Measurements from ENCODE around the gene ACTG1. TPM values are rescaled to one million over a fixed set of nuclear protein-coding genes. Genes with fewer than 3 reads are reported as not detected.

Gene ACTG1
- total and polyA plus RNA-seq, 2 of the 13 experiments (the other 11 are each of a cell fraction or from before 2014, with no cell fraction given), result 973 to 1,138 TPM

DNA sequence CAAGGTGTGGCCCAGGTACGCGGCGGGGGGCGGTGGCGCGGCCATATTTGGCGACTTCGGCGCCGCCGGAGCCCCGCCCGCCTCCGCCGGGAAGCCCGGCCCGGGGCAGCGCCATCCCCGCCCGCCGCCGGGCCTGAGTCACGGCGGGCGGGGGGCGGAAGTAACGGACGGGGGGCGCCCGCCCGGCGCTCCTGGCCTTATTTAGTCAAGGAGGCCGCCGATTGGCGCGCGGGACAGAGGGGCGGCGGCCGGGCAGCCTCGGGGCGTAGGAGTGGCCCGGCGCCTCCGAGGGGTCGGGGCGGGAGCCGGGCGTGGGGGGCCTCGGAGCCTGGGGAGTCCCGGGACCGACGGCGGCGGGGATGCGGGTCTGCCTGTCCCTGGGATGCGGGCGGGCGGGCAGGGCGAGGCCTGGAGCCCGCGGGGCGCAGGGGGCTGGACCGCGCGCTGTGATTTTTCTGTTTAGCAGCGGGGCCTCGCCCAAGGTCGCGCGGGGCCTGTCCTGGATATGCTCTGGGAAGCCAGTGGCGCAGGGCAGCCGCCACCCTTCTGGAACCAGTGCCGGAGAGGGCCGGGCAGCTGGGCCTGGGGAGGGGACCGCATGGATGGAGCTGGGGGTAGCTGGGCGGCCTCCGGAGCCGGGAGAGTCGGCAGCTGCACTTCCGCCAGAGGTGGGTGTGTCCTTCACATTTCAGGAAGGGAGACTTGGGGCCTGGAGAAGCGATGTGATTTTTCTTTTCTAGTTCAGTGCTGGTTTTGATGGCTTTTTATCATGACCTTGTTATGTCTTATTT, 2.3 kb upstream of the ACTG1 start (continued):
- TF ChIP-seq, protein P1, sequence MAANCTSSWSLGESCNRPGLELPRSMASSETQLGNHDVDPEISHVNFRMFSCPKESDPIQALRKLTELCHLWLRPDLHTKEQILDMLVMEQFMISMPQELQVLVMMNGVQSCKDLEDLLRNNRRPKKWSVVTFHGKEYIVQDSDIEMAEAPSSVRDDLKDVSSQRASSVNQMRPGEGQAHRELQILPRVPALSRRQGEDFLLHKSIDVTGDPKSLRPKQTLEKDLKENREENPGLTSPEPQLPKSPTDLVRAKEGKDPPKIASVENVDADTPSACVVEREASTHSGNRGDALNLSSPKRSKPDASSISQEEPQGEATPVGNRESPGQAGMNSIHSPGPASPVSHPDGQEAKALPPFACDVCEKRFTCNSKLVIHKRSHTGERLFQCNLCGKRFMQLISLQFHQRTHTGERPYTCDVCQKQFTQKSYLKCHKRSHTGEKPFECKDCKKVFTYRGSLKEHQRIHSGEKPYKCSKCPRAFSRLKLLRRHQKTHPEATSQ (CRISPR knock-in tag; IDR thresholded peaks at IDR 0.05; ENCODE audit: borderline replicate concordance), result no peak
- 0 out of 2 replicates have a peak, but pooled peaks have one; percentile 24 for TF ChIP-seq GATAD2A (CRISPR knock-in tag; IDR thresholded peaks at IDR 0.05)
- TF ChIP-seq ZNF496 (CRISPR knock-in tag; IDR thresholded peaks at IDR 0.05; ENCODE audit: insufficient replicate concordance), result no peak
- TF ChIP-seq, protein P2, sequence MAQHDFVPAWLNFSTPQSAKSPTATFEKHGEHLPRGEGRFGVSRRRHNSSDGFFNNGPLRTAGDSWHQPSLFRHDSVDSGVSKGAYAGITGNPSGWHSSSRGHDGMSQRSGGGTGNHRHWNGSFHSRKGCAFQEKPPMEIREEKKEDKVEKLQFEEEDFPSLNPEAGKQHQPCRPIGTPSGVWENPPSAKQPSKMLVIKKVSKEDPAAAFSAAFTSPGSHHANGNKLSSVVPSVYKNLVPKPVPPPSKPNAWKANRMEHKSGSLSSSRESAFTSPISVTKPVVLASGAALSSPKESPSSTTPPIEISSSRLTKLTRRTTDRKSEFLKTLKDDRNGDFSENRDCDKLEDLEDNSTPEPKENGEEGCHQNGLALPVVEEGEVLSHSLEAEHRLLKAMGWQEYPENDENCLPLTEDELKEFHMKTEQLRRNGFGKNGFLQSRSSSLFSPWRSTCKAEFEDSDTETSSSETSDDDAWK (CRISPR knock-in tag; IDR thresholded peaks at IDR 0.05), result no peak
- TF ChIP-seq, protein P3, sequence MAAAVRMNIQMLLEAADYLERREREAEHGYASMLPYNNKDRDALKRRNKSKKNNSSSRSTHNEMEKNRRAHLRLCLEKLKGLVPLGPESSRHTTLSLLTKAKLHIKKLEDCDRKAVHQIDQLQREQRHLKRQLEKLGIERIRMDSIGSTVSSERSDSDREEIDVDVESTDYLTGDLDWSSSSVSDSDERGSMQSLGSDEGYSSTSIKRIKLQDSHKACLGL (CRISPR knock-in tag; IDR thresholded peaks at IDR 0.05), result peak; percentile 66; the same call in 1 of the 2 replicates
- TF ChIP-seq, protein P4, sequence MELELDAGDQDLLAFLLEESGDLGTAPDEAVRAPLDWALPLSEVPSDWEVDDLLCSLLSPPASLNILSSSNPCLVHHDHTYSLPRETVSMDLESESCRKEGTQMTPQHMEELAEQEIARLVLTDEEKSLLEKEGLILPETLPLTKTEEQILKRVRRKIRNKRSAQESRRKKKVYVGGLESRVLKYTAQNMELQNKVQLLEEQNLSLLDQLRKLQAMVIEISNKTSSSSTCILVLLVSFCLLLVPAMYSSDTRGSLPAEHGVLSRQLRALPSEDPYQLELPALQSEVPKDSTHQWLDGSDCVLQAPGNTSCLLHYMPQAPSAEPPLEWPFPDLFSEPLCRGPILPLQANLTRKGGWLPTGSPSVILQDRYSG (CRISPR knock-in tag; IDR thresholded peaks at IDR 0.05), result no peak
- TF ChIP-seq ZNF12 (CRISPR knock-in tag; IDR thresholded peaks at IDR 0.05), result no peak
- TF ChIP-seq ZMAT3 (CRISPR knock-in tag; conservative IDR thresholded peaks at IDR 0.05), result 0 out of 2 replicates have a peak, but pooled peaks have one; percentile 58
- TF ChIP-seq EEA1 (CRISPR knock-in tag; IDR thresholded peaks at IDR 0.05; ENCODE audit: borderline replicate concordance), result peak; percentile 16; the same call in 1 of the 2 replicates
- TF ChIP-seq RNF2 (conservative IDR thresholded peaks at IDR 0.05; ENCODE audit: low read depth), result no peak
- TF ChIP-seq RFX3 (CRISPR knock-in tag; IDR thresholded peaks at IDR 0.05), result no peak
- peak; percentile 69 for TF ChIP-seq HDAC1 (CRISPR knock-in tag; IDR thresholded peaks at IDR 0.05)
- TF ChIP-seq, protein P5, sequence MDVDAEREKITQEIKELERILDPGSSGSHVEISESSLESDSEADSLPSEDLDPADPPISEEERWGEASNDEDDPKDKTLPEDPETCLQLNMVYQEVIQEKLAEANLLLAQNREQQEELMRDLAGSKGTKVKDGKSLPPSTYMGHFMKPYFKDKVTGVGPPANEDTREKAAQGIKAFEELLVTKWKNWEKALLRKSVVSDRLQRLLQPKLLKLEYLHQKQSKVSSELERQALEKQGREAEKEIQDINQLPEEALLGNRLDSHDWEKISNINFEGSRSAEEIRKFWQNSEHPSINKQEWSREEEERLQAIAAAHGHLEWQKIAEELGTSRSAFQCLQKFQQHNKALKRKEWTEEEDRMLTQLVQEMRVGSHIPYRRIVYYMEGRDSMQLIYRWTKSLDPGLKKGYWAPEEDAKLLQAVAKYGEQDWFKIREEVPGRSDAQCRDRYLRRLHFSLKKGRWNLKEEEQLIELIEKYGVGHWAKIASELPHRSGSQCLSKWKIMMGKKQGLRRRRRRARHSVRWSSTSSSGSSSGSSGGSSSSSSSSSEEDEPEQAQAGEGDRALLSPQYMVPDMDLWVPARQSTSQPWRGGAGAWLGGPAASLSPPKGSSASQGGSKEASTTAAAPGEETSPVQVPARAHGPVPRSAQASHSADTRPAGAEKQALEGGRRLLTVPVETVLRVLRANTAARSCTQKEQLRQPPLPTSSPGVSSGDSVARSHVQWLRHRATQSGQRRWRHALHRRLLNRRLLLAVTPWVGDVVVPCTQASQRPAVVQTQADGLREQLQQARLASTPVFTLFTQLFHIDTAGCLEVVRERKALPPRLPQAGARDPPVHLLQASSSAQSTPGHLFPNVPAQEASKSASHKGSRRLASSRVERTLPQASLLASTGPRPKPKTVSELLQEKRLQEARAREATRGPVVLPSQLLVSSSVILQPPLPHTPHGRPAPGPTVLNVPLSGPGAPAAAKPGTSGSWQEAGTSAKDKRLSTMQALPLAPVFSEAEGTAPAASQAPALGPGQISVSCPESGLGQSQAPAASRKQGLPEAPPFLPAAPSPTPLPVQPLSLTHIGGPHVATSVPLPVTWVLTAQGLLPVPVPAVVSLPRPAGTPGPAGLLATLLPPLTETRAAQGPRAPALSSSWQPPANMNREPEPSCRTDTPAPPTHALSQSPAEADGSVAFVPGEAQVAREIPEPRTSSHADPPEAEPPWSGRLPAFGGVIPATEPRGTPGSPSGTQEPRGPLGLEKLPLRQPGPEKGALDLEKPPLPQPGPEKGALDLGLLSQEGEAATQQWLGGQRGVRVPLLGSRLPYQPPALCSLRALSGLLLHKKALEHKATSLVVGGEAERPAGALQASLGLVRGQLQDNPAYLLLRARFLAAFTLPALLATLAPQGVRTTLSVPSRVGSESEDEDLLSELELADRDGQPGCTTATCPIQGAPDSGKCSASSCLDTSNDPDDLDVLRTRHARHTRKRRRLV (CRISPR knock-in tag; IDR thresholded peaks at IDR 0.05), result no peak
- TF ChIP-seq EHMT2 (IDR thresholded peaks at IDR 0.05; ENCODE audit: borderline replicate concordance, low read depth, low read length), result no peak
- no peak for TF ChIP-seq ZNF839 (CRISPR knock-in tag; IDR thresholded peaks at IDR 0.05; ENCODE audit: borderline replicate concordance)
- 0 out of 2 replicates have a peak, but pooled peaks have one; percentile 57 for TF ChIP-seq ZZZ3 (CRISPR knock-in tag; IDR thresholded peaks at IDR 0.05; ENCODE audit: borderline replicate concordance)
- TF ChIP-seq, protein P6, sequence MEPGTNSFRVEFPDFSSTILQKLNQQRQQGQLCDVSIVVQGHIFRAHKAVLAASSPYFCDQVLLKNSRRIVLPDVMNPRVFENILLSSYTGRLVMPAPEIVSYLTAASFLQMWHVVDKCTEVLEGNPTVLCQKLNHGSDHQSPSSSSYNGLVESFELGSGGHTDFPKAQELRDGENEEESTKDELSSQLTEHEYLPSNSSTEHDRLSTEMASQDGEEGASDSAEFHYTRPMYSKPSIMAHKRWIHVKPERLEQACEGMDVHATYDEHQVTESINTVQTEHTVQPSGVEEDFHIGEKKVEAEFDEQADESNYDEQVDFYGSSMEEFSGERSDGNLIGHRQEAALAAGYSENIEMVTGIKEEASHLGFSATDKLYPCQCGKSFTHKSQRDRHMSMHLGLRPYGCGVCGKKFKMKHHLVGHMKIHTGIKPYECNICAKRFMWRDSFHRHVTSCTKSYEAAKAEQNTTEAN (CRISPR knock-in tag; conservative IDR thresholded peaks at IDR 0.05), result peak; percentile 40; the same call in 1 of the 2 replicates
- TF ChIP-seq ZNF235 (CRISPR knock-in tag; IDR thresholded peaks at IDR 0.05; ENCODE audit: borderline replicate concordance), result no peak
